ENCODE data around the gene UBE2C. TPM values are rescaled to one million over a fixed set of nuclear protein-coding genes. Genes with fewer than 3 reads are reported as not detected.

Gene UBE2C
- total RNA-seq, 1 experiment from 2014 or later = 205 TPM

- ChIA-PET CTCF (interaction anchor here (1.2 kb wide), 1 partner anchor 156 kb away, joined by 3 read pairs; no protein-coding TSS in a partner anchor), RAD21 (ENCODE audit: low non-redundant PET in 1 of 2, low total read pairs in 2 of 2, uncharacterized antibody in 2 of 2, unreplicated experiment in 2 of 2) (interaction anchor here in 1 of 2 experiments (0.6 kb wide), 1 partner anchor 145 kb away, joined by 3 read pairs; no protein-coding TSS in a partner anchor), POLR2A (no interaction called here)
- H3K4me3 ChIP-seq (replicated peaks in 1 of 2; ENCODE audit: low read depth in 1 of 2, low read length in 2 of 2) = peak overlapping the region; percentile 85 to 100
- H3K36me3 ChIP-seq (ENCODE audit: control insufficient read depth in 1 of 2, insufficient read depth in 2 of 2, low read length in 2 of 2) = peaks cover 40 to 67% of the 10 kb centered on the region in 2 experiments
- ATAC-seq = no peak
- intact Hi-C loops (cut with micrococcal nuclease) = loop anchor here (5.0 kb wide), 1 partner anchor 159 kb away; the partner anchor contains the start of gene ZNF335
- H3K27ac ChIP-seq (ENCODE audit: low read depth, low read length) = peak overlapping the region; percentile 93
- H4K20me1 ChIP-seq (ENCODE audit: insufficient read depth) = no peaks in the 10 kb centered on the region
- BruUV-seq (replicated peaks) = no TSS peak
- H3K9me3 ChIP-seq (ENCODE audit: control insufficient read depth in 1 of 2, insufficient read depth in 1 of 2, low read depth in 1 of 2, low read length in 2 of 2) = no peaks in the 10 kb centered on the region
- peak overlapping the region; percentile 86 for H3K4me2 ChIP-seq (ENCODE audit: low read length)
- peaks cover 34% of the 10 kb centered on the region for H3K79me2 ChIP-seq (ENCODE audit: insufficient read depth, low read length)
- TF ChIP-seq ATF3 (IDR thresholded peaks at IDR 0.05) = no peak
- no peak for TF ChIP-seq POLR2AphosphoS5 (IDR thresholded peaks at IDR 0.05; ENCODE audit: low read depth, low read length)
- TF ChIP-seq EZH2phosphoT487 (IDR thresholded peaks at IDR 0.05; ENCODE audit: borderline replicate concordance) = no peak
- TF ChIP-seq SIN3A (IDR thresholded peaks at IDR 0.05; ENCODE audit: low read depth) = no peak
- no peak for TF ChIP-seq SRF (IDR thresholded peaks at IDR 0.05; ENCODE audit: low read depth)
- TF ChIP-seq CBX3 (IDR thresholded peaks at IDR 0.05; ENCODE audit: low read depth) = no peak
- no peak for TF ChIP-seq RAD21 (IDR thresholded peaks at IDR 0.05; ENCODE audit: low read depth)
- no peak for TF ChIP-seq YY1 (IDR thresholded peaks at IDR 0.05; ENCODE audit: extremely low read depth, insufficient replicate concordance, low read depth, low read length)
- no peak for TF ChIP-seq POLR2A (IDR thresholded peaks at IDR 0.05; ENCODE audit: borderline replicate concordance, extremely low read depth, insufficient read depth, insufficient read length)
- TF ChIP-seq JUND (IDR thresholded peaks at IDR 0.05) = no peak
- TF ChIP-seq, protein P1, sequence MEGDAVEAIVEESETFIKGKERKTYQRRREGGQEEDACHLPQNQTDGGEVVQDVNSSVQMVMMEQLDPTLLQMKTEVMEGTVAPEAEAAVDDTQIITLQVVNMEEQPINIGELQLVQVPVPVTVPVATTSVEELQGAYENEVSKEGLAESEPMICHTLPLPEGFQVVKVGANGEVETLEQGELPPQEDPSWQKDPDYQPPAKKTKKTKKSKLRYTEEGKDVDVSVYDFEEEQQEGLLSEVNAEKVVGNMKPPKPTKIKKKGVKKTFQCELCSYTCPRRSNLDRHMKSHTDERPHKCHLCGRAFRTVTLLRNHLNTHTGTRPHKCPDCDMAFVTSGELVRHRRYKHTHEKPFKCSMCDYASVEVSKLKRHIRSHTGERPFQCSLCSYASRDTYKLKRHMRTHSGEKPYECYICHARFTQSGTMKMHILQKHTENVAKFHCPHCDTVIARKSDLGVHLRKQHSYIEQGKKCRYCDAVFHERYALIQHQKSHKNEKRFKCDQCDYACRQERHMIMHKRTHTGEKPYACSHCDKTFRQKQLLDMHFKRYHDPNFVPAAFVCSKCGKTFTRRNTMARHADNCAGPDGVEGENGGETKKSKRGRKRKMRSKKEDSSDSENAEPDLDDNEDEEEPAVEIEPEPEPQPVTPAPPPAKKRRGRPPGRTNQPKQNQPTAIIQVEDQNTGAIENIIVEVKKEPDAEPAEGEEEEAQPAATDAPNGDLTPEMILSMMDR (IDR thresholded peaks at IDR 0.05 in 2 of 3, conservative IDR thresholded peaks at IDR 0.05 in 1 of 3; ENCODE audit: borderline replicate concordance in 1 of 3, insufficient read depth in 1 of 3, low read depth in 2 of 3, low read length in 2 of 3) = no peak
- TF ChIP-seq FOSL1 (IDR thresholded peaks at IDR 0.05; ENCODE audit: low read depth) = no peak
- no peak for TF ChIP-seq MAX (IDR thresholded peaks at IDR 0.05)
- TF ChIP-seq SP1 (IDR thresholded peaks at IDR 0.05; ENCODE audit: low read depth) = no peak
- TF ChIP-seq ZNF274 (IDR thresholded peaks at IDR 0.05; ENCODE audit: low read depth, low read length) = no peak
- TF ChIP-seq, protein P2, sequence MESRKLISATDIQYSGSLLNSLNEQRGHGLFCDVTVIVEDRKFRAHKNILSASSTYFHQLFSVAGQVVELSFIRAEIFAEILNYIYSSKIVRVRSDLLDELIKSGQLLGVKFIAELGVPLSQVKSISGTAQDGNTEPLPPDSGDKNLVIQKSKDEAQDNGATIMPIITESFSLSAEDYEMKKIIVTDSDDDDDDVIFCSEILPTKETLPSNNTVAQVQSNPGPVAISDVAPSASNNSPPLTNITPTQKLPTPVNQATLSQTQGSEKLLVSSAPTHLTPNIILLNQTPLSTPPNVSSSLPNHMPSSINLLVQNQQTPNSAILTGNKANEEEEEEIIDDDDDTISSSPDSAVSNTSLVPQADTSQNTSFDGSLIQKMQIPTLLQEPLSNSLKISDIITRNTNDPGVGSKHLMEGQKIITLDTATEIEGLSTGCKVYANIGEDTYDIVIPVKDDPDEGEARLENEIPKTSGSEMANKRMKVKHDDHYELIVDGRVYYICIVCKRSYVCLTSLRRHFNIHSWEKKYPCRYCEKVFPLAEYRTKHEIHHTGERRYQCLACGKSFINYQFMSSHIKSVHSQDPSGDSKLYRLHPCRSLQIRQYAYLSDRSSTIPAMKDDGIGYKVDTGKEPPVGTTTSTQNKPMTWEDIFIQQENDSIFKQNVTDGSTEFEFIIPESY (IDR thresholded peaks at IDR 0.05; ENCODE audit: extremely low read depth, insufficient replicate concordance, low read length) = no peak
- H3K9ac ChIP-seq (ENCODE audit: low read length) = peak overlapping the region; percentile 91
- no peak for DNase-seq (ENCODE audit: low read depth, low spot score)
- no peak overlapping the region for H2AFZ ChIP-seq (ENCODE audit: low read depth, low read length, poor library complexity, severe bottlenecking)
- H3K4me1 ChIP-seq (ENCODE audit: control insufficient read depth in 1 of 2, insufficient read depth in 2 of 2, low read length in 2 of 2) = peaks cover 24 to 38% of the 10 kb centered on the region in 2 experiments; a peak in 3 of 4 replicates
- H3K27me3 ChIP-seq (ENCODE audit: insufficient read depth, low read length) = no peaks in the 10 kb centered on the region
- H3K9me2 ChIP-seq (ENCODE audit: insufficient read depth) = no peaks in the 10 kb centered on the region
These were observed 1.0 kb downstream of the UBE2C start for GRCh38 chr20:45813489-45813888.

Measured in HCT116 (cell line).